GM18499 (cell line): ENCODE measurements around the gene FBLN2.

Source experiments
- ATAC-seq: cut with Tn5 transposase; IDR thresholded peaks from one replicate; pipeline ENCODE4 v1.9.1; 2021; ENCODE audit warnings: moderate number of reproducible peaks; ENCODE audit not compliant: insufficient read depth, unreplicated experiment

Gene FBLN2

DNA sequence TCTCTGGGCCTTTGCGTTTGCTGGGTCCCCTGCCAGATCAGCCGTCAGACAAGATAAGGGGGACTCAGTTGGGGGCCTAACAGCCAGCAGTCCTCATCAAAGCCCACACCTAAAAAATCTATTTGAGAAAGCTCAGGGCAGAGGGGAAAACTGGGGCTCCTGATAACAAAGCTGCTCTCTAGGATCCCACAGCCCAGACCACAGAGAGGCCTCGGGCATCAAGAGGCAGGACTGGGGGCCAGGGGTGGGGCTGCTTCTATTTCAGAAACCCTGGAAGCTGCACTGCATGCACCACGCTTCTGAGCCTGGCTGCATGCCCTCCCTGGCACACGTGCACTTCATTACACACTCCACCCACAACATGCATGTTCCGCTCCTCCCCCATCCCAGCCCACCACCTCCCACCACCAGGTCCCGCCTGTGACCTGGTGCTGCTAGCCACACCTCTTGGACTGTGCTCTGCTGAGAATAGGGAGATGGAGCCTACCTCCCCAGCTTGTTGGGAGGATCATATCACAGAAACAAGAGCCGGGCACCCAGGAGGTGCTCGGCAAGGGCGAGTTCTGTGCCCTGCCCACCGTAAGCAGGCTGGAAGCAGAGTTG, 26.6 kb downstream of the FBLN2 start:
- no peak for ATAC-seq

DNA sequence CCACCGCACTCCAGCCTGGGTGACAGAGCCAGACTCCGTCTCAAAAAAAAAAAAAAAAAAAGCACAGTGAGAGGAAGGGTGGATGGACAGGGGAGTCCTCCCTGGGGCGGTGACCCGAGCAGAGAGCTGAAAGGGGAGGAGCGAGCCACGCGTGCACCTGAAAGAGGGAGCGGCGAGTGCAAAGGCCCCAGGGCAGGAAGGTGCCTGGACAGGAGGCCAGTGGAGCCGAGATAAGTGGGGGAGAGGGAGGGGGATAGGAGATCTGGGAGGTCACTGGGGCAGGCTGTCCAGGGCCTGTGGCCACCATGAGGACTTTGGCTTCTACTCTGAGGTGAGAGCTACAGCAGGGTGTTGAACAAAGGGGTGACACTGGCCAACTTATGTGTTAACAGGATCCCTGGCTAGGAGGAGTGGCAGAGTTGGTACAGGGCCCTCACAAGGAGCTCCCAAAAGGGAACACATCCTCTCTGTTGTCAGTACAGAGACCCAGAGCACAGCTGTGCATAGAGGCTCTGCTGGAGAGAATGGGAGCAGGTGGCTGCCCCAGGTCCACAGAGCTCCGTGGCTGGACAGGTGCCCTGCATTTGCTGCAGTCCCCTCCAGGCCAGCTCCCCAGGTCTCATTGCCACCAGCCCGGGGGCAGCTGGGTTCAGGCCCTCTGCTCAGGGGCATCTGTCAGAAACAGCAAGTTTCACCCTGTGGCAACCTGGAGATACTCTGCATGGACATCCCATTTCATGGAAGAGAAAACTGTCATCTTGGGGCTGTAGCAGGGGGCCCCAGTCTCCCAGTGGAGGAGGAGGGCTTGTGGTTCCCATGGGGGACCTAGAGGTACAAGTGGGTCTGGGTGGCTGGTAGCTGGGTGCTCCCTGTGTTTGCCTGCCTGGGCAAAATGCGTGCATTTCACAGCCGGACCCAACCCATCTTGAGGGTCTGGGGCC, 28.5 kb downstream of the FBLN2 start:
- no peak for ATAC-seq

- no peak for ATAC-seq
Measured at GRCh38 chr3:13578251-13578650, 29.3 kb downstream of the FBLN2 start.

DNA sequence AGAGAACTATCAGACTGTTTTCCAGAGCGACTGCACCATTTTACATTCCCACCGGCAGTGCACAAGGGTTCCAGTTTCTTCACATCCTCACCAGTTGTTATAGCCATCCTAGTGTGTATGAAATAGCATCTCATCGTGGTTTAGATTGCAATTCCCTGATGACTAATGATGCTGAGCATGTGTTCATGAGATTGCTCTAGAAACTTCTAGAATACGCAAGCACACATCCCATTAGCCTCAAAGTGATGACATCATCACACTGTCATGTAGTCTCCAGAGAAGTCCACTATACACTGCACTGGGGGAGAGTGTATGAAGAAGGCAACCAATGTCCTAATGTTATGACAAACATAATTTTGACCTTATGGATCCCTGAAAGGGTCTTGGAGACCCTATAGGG, 30.1 kb downstream of the FBLN2 start:
- no peak for ATAC-seq

DNA sequence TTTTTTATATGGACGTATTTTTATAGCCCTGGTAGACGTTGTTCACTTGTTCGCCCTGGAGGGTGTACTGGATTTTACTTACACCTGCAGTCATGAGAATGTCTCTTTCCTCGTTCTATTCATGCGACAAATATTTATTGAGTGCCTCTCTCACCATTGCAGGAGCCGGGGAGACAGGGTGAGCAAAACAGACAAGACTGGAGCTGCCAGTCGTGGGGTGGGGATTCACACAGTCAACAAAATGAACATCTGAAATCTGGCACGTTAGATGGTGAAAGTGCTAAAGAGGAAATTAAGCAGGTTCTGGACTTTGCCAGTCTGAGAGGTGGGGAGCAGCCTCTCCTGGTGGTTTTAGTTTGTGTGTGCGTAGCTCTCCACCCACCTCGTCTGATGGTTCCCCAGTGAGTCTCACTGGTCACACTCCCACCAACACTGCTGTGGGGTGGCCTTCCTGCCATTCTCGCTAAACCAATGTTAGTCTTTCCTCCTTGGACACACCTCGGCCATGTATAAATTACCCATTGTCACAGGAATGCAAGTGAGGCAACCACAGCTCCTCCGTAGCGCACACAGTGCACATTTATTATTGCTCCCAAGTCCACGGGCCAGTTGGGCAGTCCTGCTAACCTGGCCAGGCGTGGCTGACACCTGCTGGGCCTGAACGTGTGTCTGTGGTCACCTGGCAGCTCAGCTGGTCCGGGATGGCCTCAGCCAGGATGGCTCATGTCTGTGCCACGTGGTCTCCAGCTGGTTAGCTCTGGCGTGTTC, 31.5 kb downstream of the FBLN2 start:
- ATAC-seq: no peak

DNA sequence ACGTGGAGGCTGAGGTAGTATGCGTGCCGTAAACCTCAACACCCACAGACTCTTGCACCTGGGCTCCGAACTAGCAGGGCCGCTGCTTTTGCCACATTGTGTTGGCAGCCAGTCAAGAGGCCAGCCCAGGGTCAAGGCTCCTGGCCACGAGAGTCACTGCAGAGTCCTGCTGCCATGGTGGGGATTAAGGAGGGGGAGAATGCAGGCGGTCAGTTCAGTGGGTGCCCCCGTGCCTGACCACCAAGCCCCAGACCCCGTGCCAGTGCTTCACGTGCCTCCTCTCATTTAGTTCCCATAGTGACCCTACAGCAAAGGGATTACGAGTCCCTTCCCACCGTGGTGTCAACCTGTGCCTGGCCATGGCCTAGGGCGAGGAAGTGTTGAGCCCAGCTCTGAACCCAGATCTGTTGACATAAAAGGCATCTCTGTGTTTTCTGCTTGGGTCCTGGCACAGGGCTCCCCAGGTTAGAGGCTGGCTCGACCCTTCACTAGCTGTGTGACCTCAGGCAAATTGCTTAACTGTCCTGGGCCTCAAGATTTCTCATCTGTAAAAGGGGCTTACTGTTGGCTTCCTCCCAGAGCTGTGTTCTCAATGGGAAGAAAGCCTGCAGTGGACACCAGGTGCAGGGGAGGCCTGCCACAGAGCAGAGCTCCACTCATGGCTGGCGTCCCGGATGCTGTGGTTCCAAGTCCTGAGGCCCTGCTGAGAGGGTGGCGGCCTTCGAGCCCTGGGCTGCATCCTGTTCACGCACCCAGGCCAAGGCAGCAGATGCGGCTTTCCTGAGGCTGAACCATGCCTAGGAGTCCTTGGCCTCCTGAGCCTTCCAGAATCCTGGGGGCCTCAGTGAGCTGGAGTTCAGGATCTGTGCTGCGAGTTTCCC, 32.8 kb downstream of the FBLN2 start:
- ATAC-seq: no peak

GRCh38 chr3:13582366-13583250, 33.7 kb downstream of the FBLN2 start:
- no peak for ATAC-seq

DNA sequence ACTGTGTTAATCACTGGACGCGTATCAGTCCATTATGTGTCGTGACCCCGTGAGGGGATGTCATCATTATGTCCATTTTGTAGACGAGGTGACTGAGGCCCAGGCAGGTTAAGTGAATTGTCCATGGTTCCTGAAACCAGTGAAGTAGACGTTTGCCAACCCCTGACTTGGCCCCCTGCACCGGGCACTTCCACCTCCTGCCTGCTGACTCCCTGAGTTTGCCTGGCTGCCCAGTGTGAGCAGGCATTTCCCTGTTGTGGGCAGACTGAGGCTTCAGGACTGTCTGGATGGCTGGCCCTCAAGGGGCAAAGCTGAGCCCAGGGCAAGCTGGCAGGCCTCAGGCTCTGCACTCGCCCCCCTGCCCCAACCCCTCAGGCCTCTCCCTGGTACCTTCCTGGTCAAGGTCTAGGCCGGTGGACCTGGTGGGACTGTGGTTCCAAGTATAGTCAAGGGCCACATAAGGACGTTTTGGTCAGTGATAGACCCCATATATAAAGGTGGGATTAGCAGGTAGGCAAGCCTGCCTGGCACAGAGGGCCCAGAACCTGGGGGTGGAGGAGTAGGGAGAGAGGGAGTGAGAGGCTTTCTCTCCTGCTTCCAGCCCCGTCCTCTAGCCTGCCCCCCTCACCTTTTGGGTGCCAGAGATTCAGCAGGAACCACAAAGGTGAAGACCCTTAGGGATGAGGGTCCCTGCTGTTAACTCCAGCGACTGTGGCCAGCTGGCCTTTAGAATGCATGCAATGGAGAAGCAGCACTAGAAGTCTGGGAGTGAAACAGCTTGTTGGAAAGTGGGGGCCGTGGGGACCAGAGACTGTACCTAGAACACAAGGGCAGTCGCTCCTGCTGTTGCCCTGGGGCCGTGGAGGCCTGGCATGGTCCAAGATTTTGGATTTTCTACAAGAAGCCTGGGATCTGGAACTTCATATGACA, 34.6 kb downstream of the FBLN2 start:
- no peak for ATAC-seq

DNA sequence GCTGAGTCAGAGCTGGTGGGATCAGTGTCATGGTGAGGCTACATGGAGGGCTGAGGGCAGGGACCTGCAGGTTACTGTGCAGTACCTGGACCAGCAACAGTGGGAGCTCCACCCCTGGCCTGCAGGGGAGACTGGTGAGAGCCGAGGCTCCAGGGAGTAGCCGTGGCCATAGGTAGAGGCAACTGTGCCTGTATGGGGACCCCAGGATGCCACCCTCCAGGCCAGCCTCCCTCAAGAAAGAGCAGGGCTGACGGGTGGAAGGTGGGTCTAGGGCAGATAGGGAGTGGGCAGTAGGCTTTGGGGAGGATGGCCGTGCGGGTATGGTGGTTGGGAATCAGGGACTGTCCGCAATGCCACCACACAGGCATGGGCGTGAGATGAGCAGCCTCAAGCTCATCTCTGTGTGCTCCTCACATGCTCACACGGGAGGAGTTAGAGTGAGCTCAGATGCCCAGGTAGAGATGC, 35.5 kb downstream of the FBLN2 start:
- no peak for ATAC-seq

DNA sequence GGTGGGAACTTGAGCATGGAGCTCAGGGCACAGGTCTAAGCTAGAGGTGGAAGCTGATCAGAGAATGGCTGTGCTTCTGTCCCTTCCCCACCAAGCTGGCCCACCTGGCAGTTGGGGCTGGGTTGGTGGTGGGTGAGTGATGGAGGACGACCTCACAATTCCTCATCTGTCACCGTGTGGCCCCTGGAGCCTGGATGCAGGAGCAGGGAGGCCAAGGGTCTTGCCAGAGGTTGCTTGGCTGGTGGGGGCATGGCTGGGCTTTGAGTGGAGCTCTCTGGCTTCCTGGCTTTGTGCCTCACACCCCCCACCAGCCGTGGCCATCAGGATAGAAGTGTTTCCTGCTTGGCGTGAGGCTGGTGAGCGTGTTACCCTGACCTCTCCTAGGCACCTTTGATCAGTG, 36.0 kb downstream of the FBLN2 start:
- ATAC-seq: no peak

DNA sequence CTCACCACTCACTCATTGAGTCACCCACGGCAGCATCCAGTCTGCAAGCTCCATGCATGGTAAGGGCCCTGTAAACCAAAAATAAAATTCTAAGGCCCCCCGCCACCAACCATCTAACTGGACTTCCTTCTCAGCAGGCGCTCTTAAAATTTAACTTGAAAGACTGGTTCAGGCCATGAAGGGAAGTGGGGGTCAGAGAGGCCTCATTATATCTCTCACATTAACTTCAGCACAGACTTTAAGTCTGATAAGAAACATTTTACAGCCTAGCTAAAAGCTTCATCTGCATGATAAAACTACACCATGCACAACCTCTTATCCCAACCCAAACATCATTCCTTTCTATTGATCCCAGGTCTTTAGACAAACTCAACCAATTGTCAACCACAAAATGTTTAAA, 38.5 kb downstream of the FBLN2 start:
- ATAC-seq: no peak

DNA sequence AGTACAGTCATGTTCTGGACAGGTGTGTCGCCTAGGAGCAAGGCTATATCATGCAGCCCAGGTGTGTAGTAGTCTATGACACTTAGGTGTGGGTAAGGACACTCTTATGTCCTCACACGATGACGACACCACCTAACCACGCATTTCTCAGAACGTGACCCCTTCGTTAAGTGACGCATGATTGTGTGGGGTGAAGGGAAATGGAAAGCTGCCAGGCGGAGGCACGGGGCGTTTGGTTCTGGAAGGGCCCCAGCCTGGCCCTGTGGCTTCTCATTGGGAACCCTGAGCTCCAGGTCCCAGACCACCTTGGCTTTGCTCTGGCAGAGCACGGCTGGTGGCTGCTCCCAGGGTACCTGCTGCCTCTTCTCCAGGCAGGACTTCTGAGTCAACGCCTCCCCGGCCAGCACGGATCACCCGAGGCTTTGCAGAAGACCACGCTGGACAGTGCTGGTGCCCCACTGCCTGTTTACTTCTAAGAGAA, 39.3 kb downstream of the FBLN2 start:
- no peak for ATAC-seq

DNA sequence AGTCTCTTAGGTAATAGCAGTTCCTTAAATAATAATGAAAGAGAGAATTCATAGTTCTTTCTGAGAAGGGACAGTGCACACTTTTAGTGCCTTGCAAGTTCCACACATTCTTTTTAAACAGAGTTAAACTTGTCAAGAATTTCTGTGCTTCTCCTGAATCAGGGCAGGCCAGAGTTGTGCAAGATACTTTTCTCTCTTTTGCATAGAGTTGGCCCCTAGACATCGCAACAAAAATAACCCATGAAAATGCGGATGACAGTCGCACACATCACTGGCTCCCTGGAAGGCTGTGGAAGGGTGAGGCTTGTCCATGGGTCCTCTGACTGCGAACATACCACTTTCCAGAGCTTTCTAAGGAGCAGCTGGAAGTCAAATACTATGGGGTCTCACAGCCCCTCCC, 40.1 kb downstream of the FBLN2 start:
- ATAC-seq: no peak

- no peak for ATAC-seq
Measured at GRCh38 chr3:13590841-13591520, 42.1 kb downstream of the FBLN2 start.

DNA sequence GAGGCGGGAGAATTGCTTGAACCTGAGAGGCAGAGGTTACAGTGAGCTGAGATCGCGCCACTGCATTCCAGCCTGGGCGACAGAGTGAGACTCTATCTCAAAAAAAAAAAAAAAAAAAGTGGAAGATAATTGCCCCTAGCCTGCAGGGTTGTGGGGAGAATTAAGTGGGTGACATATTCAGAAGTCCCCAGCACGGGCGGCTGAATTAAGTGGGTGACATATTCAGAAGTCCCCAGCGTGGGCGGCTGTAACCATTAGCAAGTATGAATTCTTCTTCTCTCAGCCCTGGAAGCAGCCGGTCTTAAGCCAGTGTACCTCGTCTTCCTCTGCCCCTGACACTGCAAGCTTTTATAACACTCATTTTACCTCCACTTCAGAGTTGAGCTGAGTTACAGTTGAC, 44.7 kb downstream of the FBLN2 start:
- ATAC-seq: no peak

- ATAC-seq: no peak
Measured at GRCh38 chr3:13594146-13594545, 45.2 kb downstream of the FBLN2 start.

DNA sequence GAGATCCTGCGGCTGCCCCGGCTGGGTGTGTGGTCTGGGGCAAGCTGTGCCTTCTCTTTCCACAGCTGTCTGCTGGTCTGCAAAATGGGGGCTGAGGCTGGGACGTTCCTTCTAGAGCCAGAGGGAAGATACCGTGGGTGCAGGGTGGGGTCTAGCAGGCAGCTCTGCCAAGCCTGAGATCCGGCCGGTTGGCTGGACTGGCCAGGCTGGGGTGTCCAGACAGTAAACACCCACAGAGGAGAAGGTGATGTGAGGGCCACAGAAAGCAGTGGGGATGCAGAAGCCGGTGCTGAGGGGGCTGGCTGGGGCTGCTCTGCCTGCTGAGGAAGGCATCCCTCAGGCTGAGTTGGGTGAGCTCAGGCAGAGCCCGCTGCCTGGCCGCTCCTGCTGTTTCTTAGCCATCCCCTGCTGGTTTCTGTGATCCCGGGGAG, 46.1 kb downstream of the FBLN2 start:
- no peak for ATAC-seq
